Activated CD4-positive, alpha-beta T cell treated with anti-CD3 and anti-CD28 coated beads for 24 hours (primary cell): ENCODE measurements around the gene ANKRD50.

Source experiments
- DNase-seq, 2 donors: peaks; one replicate each; pipeline ENCODE4 v3.0.0-alpha.2; 2020; ENCODE audit warnings: low read depth in 2 of 2

Gene ANKRD50

DNA sequence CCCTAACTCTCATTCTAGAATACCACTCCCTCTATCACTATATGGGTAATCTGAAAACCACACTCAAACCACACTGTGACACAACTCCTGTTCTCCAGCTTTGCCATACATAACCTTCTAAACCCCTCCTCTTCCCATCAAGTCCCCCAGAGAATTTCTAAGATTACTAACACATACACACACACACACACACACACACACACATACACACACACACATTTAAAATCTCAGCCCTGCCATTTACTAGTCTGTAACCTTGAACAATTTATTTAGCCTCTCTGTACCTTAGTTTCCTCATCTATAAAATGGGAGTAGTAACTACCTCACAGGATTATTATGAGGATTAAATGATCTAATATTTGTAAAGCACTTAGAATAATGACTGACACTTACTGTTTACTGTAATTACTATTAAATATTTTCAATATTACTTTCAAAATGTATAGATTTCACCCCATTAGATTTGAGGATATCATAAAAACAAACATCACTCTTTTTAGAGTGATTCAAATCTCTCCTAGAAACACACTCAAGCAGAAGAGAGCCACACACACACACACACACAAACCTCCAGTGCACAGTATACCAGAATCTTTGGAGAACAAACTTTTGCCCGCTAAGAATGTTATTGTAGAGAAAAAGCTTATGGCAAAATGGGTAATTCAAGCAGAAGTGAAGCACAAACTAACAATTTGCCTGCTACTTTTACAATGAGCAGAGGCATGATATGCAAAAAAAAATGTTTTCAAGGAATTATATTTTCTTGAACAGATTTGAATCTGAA, 3.8 kb downstream of the ANKRD50 start:
- DNase-seq: no peak

DNA sequence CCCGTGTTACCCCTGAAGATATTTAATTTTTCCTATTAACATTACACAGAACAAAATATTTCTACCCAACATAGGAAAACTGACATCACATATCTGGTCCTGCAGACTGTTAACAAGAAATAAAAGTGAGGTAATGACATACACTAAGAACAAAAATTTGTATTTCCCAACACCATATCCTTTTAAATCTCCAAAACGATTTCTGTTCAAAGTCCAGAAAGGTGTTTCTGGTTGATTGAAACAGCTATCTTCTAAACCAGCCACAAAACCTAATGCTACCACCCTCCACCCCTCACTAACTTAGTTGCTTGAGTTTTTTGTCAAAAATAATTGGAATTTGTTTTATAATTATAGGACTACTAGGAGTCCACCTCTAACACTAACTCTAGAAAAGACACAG, 7.1 kb downstream of the ANKRD50 start:
- DNase-seq: no peak

DNA sequence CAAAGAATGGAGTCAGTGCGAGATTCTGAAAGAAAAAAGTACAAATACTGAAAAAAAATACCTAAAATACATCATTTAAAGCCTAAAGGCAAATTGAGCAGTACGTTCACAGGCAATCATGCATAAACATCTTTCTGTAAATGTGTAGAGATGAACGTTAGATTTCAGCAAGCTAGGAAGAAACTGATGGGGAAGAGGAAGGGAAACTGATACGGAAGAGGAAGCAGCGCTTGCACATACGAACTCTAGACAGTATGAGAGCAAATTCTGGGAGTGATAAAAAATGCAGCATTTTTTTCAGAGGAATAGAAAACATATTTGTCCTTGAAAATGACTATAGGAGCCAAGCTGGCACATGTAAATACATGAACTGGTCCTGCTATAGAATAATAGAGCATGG, 9.4 kb downstream of the ANKRD50 start:
- no peak for DNase-seq

DNA sequence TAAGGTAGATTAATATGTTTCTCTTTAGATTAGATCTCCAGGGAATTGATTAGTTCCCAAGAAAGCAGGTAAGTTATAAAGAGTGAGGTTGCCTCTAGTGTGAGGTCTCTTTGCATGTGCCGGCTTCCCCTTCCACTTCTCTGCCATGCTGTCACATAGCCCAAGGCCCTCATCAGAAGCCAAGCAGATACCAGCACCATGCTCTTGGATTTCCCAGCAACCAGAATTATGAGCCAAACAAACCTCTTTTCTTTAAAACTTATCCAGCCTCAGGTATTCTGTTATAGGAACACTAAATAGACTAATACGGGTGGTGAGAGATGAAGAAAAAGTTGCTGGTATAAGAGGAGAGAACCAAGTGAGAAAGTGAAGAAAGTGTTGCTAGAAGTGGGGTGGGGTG, 15.1 kb downstream of the ANKRD50 start:
- DNase-seq: no peak

DNA sequence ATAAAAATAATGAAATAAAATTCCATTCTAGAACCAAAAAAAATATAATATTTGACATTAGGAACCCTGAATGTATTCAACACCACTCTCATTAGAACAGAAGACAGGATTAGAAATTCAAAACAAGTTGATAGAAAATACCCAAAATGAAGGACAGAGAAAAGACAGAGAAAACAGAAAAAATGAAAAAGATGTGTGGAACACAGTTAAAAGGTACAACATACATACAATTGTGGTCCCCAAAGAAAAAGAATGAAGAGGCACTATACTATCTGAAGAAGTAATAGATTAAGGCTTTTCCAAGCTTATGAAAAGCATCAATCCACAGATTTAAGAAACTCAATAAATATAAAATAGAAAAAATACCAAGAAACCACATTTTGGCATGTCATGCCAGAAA, 16.4 kb downstream of the ANKRD50 start:
- DNase-seq: no peak

DNA sequence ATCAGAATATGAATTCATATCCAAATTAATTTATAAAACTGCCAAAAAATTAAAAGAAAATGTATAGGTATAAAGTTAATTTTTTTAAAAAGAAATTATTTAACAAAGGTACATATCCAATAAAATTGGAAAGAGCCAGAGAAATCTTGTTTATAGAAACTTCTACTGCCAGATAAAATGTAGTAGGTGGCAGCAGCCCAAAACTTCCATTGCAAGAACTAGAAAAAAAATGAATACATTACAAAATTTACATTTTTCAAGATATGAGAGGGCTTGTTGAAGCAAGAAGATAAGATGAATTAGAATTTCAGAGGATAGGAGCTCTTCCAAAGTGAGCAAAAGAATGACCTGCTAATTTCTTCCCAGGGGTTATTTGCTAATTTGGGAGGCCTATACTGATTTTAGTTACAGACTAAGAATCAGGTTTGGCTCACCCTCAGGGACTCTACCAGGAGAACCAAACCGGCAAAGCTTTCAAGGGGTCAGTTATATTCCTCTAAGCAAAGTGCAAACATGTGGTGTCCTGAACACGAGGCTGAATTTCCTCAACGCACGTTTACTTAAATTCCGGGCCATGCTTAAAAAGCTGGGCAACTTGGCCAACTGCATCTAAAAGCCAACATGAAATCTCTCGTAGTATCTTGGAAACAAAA, 17.5 kb downstream of the ANKRD50 start:
- no peak for DNase-seq

DNA sequence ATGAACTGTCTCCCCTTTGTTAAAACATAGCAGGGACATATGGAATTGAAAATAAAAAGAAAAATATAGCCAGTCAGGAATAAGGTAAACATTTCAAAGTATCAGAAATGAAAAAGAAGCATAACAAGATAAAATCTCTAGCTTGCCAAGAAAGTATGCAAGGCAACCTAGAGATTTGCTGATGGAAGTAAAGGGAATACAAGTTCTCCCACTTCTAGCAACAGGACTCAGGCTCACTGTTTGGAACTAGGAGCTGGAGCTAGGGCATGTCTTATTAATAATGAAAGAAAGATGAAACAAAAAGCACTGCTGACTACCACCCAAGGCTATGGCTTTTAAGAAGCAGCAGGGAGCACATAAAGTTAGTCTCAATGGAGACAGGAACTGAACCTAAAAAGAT, 18.2 kb downstream of the ANKRD50 start:
- no peak for DNase-seq

DNA sequence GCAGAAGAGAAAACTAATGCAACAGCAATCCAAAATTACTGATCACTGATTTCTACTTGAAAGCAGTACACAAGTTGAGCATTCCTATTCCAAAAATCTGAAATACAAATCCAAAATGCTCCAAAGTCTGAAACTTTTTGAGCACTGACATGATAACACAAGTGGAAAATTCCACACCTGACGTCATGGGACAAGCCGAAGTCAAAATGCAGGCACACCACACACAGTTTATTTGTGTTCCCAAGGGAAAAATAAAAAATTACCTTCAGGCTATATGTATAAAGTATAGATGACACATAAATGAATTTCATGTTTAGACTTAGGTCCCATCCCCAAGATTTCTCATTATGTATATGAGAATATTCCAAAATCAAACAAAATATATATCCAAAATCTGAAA, 20.7 kb downstream of the ANKRD50 start:
- no peak for DNase-seq

DNA sequence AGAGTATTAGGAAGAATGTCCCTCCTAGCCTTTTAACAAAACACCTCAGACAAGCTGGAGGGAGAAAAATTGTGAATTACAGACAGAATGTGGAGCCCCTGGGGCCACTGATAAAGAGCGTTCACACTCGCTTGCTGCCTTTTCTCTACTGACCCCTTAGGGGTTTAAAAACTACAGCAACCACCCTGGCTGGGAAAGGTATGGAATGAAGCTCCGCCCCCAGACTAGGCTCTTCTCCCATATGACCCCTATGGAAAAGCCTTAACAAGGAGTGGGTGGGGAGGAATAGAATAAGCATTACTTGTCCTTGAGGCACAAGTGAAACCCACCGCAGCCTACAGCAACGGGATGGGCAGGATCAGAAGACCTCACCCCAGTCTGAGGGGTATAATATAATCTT, 26.3 kb downstream of the ANKRD50 start:
- DNase-seq: no peak

DNA sequence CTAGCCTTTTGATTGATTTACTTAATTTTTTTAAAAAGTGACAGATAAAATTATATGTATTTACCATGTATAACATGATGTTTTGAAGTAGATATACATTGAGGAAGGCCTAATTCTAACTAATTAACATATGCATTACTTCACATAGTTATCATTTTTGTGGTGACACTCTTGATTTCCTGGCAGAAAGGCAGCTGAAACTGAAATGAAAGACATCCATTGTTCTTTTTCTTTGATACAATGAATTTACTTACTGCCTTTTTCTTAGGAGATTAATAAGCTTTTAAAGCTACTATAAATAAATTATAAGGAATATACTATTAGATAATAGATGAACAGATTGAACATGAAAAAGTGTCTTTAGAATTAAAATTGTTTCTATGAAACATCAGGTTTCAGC, 26.7 kb downstream of the ANKRD50 start:
- DNase-seq: no peak

DNA sequence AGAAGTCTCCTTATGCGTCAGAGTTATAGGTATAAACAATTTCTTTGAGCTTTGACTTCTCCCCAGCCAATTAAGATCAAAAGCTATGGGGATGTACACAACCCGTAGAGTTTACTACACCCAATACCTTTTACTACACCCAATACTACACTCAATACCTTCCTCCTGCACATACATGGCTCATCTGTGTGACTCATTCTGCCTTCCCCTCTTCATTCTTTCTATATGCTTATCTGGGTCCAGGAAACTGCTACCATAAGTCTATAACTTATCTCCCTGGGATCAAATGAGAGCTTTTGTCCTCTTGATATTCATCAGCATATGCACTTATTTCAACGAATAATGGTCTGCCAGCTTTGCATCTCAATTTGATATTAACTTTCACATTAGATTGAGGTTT, 28.2 kb downstream of the ANKRD50 start:
- no peak for DNase-seq

DNA sequence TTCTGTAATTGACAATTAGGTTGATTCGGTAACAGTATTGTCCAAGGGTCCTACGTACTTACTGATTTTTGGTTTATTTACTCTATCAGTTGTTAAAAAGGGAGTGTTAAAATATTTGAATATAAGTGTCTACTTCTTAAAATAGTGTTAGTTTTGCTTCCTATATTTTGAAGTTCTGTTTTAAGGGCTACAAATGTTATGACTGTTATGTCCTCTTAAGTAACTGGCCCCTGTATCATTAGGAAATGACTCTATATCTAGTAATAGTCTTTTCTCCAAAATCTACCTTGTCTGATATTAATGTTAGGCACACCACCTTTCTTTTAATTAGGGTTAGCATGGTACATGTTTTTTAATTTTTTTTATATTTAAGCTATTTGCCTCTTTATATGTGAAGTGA, 30.1 kb downstream of the ANKRD50 start:
- DNase-seq: no peak

DNA sequence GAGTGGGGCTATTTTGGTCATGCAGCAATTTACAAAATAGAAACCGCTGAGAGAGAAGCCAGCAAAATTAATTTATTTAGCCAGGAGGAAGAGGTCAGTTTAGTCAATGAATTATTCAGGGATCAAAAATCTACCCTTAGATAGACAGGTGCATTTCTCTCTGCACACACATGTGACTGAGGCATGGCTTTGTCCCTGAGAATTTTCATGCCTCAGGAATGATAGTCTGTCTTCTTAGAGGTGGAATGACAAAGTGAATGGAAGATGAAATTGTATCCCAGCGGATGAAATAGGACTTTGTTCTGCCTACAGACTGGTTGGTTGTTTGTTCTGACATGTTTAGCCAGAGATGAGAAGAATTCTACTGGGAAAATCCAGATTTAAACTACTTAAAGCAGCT, 46.0 kb downstream of the ANKRD50 start:
- DNase-seq: no peak

DNA sequence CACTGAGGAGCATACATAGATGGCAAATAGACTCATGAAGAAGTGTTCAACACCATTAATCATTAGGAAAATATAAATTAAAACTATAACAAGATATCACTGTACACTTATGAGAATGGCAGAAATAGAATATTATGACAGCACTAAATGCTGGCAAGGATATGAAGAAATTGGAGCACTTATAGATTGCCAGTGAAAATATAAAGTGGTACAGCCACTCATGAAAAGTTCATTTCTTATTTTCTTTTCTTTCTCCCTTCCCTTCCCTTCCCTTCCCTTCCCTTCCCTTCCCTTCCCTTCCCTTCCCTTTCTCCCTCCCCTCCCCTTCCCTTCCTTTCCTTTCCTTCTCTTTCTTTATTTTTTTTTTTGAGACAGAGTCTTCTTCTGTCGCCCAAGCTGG, 53.7 kb downstream of the ANKRD50 start:
- no peak for DNase-seq

DNA sequence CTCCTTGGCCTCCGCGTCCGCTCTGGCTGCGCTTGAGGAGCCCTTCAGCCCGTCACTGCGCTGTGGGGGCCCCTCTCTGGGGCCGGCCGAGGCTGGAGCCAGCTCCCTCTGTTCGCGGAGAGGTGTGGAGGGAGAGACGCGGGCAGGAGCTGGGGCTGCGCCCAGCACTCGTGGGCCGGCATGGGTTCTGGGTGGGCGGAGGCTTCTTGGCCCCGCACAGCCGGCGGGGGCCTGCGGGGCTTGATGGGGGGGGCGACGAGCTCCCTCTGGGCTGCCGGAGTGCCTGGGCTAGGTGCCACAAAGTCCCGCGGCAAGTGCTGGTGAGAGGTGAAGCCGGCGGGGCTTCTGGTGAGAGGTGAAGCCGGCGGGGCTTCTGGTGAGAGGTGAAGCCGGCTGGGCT, 61.9 kb downstream of the ANKRD50 start:
- DNase-seq: no peak

DNA sequence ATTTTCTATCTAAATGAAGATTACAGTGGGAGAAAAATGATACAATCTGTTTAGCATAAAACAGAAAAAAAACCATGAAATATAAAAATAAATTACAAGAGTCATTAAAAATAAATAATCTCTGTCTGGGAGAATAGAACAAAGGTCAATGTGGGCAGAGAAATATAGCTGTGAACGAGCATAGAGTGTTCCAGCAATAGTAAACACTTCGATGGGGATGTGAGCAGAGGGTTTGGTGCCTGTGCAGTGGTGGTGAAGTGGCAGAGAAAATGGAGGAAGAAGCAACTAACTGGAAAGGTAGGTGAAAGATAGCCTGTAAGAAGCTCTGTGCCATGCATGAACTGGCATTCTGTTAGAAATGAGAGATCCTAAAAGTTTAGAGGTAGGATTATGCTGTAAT, 64.9 kb downstream of the ANKRD50 start:
- no peak for DNase-seq

DNA sequence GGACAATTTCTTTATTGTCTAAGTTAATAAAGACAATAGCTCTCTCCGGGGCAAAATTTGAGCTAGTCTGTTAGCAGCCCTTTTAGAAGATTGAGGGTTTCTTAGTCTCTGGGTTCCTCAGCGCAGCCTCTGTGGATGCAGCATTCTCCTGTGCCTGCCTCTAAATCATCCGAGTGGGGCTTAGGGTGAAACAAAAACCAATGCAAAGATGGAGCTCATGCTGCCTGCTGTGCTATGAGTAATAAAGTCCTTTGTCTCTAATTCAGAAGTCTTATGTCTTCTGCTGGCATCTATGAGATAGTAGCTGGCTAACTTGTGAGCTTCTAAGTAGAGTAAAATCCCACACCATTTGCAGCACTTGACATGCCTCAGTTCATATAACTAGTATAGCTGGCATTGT, 67.9 kb downstream of the ANKRD50 start:
- DNase-seq: no peak

DNA sequence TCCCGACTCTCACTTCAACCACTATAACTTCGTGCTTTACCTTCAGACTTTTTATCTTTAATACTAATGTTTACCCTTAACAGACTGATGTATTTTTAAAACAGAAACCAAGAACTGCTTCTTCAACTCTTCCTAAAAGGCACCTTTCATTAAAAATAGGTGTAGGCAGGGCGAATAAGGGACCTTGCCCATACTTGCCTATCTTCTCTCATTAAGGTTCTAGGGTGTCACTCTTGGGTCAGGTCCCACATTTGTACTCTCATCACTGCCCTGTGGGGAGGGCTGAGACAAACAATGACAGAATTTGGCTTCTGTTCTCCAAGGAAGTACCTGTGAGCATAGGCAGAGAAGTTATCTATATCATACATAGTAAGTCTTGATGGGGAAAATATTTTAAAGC, 69.7 kb downstream of the ANKRD50 start:
- no peak for DNase-seq

DNA sequence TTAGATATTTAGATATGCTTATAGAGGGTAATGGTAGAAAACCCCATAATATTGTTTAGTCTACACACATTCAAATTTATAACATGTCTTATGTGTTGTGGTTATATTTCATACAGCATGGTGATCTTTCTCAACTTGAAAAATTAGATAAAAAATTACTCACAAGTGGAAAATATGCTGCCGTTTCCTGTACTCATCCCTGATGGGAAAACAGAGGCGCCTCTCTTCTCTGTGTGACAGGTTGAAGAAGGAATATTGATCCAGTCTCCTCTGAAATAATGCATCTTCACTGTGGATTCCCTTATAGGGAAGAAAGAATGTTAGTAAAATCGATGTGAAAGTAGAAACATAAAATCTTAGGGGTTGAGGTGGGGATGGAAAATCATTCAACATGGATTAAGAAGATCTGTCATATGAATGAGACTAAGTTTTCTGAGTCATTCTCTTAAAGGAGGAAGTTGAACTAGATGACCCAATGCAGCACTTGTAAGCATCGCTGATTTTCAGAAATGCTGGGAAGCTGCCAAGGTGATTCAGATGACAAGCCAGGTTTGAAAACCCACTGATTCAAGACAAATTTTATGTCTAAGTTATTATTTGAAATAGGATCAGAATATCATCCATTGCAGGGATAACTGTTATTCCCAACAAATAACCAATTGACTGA, 70.7 kb downstream of the ANKRD50 start:
- no peak for DNase-seq

DNA sequence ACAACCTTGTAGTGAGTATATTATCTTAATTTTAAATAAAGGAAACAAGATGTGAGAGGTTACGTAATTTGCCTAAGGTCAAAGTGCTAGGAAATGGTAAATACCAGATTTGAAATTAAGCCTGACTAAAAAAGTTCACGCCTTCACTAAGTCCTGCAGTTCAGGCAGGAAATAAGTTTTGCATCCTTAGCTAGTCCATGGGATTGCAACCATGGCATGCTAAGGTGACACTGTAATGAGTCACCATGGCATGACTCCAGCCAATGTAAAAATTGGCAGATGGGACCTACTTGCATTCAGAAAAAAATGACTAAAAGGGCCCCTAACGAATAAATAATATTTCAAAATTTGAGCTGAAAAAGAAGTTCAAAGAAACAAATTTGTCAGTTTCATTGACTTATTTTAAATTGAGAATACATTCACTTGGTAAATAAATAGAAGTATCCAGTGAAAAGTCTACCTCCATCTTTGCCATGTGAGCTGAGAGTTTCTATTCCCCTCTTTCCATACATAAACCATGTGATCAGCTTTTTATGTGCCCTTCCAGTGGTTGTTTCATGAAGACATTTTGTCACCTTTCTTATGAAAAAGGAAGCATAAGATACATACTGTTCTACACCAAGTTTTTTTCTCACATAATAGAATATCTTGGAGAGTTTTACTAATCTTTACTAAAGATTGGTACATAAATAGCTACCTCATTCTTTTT, 72.4 kb downstream of the ANKRD50 start:
- no peak for DNase-seq

DNA sequence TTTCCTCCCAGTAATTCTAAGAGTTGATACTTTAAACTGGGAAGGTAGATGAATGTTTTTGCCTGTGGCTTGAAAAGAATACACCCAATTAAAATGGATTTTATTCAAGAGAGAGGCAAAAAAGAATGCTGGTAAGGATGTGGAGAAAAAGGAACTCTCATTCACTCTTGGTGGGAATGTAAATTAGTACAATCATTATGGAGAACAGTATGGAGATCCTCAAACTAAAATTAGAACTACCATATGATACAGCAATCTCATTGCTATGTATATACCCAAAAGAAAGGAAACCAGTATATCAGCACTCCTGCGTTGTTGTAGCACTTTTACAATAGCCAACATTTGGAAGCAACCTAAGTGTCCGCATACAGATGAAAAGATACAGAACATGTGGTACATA, 75.2 kb downstream of the ANKRD50 start:
- DNase-seq: no peak

DNA sequence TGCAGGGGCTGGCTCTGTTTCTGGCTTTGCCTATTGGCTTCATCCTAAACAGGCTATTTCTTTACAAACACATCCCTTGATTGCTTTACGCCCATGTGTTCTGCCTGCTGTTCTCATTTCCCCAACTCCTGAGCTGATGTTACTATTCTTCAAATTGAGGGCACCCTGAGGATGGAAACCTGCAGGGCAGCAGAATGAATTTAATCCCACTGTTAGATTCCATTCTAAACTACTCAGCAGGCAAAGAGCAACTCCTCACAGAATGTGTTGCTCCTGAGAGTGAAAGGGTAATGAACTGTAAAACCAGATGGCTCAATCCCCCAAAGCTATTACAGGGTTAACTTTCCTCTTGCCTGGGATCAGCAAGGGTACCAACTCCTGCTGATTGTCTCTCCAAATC, 75.7 kb downstream of the ANKRD50 start:
- no peak for DNase-seq

DNA sequence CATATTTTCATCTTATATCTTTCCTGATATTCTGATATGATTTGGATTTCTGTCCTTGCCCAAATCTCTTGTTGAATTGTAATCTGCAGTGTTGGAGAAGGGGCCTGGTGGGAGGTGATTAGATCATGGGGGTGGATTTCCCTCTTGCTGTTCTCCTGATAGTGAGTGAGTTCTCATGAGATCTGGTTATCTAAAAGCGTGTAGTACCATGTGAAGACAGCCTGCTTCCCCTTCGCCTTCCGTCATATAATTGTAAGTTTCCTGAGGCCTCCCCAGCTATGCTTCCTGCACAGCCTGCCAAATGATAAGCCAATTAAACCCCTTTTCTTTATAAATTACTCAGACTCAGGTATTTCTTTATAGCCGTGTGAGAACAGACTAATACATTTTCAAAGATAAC, 77.2 kb downstream of the ANKRD50 start:
- no peak for DNase-seq
